ENCODE data around the gene KIFBP. TPM values are rescaled to one million over a fixed set of nuclear protein-coding genes. Genes with fewer than 3 reads are reported as not detected.

KIFBP gene
- total RNA-seq (37.3 and 39.8 TPM in 2 replicates), polyA plus RNA-seq (15.3 and 17.6 TPM in 2 replicates), polyA minus RNA-seq (14.1 and 15.9 TPM in 2 replicates), Bru-seq, nascent RNA (percentile 74 among the genes with signal in this experiment), BruChase-seq, experiment 1, labeled RNA remaining after a 6-hour chase (percentile 72 among the genes with signal in this experiment), BruChase-seq, experiment 2, labeled RNA remaining after a 2-hour chase (percentile 72 among the genes with signal in this experiment)
- polyA plus RNA-seq (2011; cell fraction: cytosol; rRNA removed) = 22.9 and 23.0 TPM in 2 replicates
- 27.6 and 38.1 TPM in 2 replicates for polyA plus RNA-seq (2011; cell fraction: nucleus; rRNA removed)
- polyA plus RNA-seq (2012) = 35.8 and 43.0 TPM in 2 replicates
- polyA minus RNA-seq (2011; cell fraction: cytosol; rRNA and poly(A)+ RNA removed) = 22.6 TPM
- polyA minus RNA-seq (2011; cell fraction: nucleus; rRNA and poly(A)+ RNA removed) = 13.8 and 15.9 TPM in 2 replicates
- long read RNA-seq, transcript KIF1BP-214 (8 exons, 2,537 nt) = minor isoform, 5 of 187 reads
- long read RNA-seq, transcript KIF1BP-201 (7 exons, 2,544 nt) = major isoform, 172 of 187 reads
- long read RNA-seq, partial matches to known transcripts = 2 of 187 reads
- long read RNA-seq, other reads (novel, unspliced or antisense) = 7 of 187 reads

- H3K9me1 ChIP-seq (replicated peaks; ENCODE audit: control insufficient read depth, extremely low read depth, insufficient read depth, low read length) = no peaks in the 10 kb centered on the region
- H3K27ac ChIP-seq (ENCODE audit: insufficient read depth, low read depth, low read length) = peak within 1 kb of the TSS; percentile 20
- no peaks in the 10 kb centered on the region for H4K20me1 ChIP-seq (replicated peaks; ENCODE audit: control insufficient read depth, extremely low read depth, insufficient read depth, low read length)
- peak within 1 kb of the TSS; percentile 66 for H3K9ac ChIP-seq (replicated peaks; ENCODE audit: extremely low read depth, insufficient read depth, low read length)
- peaks cover 48% of the 10 kb centered on the region for H3K79me2 ChIP-seq (ENCODE audit: control insufficient read depth, insufficient read depth, low read length)
- TF ChIP-seq MYC (IDR thresholded peaks at IDR 0.05; ENCODE audit: low read depth, low read length) (peak; percentile 58), CTCF (IDR thresholded peaks at IDR 0.05; ENCODE audit: extremely low read depth in 1 of 2, insufficient read depth in 1 of 2, low read depth in 1 of 2, low read length in 2 of 2) (peak; percentile 44 to 61), POLR2AphosphoS5 (IDR thresholded peaks at IDR 0.05; ENCODE audit: insufficient read depth, low read depth, low read length) (peak; percentile 67), GATA2 (IDR thresholded peaks at IDR 0.05; ENCODE audit: insufficient read depth, insufficient read length, low read depth, low read length) (no peak), JUN (IDR thresholded peaks at IDR 0.05; ENCODE audit: borderline replicate concordance, insufficient read depth, insufficient read length, low read depth) (no peak), POLR2A (IDR thresholded peaks at IDR 0.05; ENCODE audit: low read depth, low read length) (peak; percentile 90), MAX (IDR thresholded peaks at IDR 0.05; ENCODE audit: insufficient read depth, insufficient read length) (peak; percentile 54), EZH2 (IDR thresholded peaks at IDR 0.05; ENCODE audit: borderline replicate concordance, low read depth, low read length, severe bottlenecking) (no peak), FOS (IDR thresholded peaks at IDR 0.05; ENCODE audit: borderline replicate concordance, insufficient read depth, low read length) (no peak)
- CTCF ChIA-PET = interaction anchor here (1.3 to 2.0 kb wide), 5 partner anchors 12 to 33 kb away, joined by 3 to 10 read pairs (median 4); partner anchors contain the start of gene DDX21
- TSS peak; percentile 16 for BruUV-seq (replicated peaks)
- H3K9me3 ChIP-seq (replicated peaks; ENCODE audit: control insufficient read depth, insufficient read depth, low read length) = no peaks in the 10 kb centered on the region
- dilution Hi-C loops (cut with MboI; ENCODE audit: extremely low pct_ligation_motif_present, low sequenced_read_pairs) = no loop called here
- POLR2A ChIA-PET = no interaction called here
- FAIRE-seq = peak; percentile 98
- peaks cover 25% of the 10 kb centered on the region for H3K4me1 ChIP-seq (ENCODE audit: control insufficient read depth, extremely low read depth, insufficient read depth, low read length)
- peak within 1 kb of the TSS; percentile 90 for H3K4me2 ChIP-seq (ENCODE audit: insufficient read depth, low read length)
- intact Hi-C loops (cut with micrococcal nuclease) = loop anchor here (1.0 to 2.0 kb wide), 4 partner anchors 105 to 234 kb away; no protein-coding TSS in a partner anchor
- no peaks in the 10 kb centered on the region for H3K27me3 ChIP-seq (ENCODE audit: control insufficient read depth in 2 of 2, insufficient read depth in 2 of 2, low read length in 2 of 2)
- DNase-seq (ENCODE audit: low read depth, low spot score) = peak; percentile 99
- H3K36me3 ChIP-seq (ENCODE audit: control insufficient read depth in 2 of 2, extremely low read depth in 1 of 2, insufficient read depth in 2 of 2, low read length in 2 of 2) = peaks cover 3 to 4% of the 10 kb centered on the region in 2 experiments
- peak within 1 kb of the TSS; percentile 71 to 84 (median 84) for H3K4me3 ChIP-seq (replicated peaks in 1 of 3; ENCODE audit: insufficient read depth in 1 of 3, low read depth in 1 of 3, low read length in 3 of 3)
- peak within 1 kb of the TSS; percentile 68 for H2AFZ ChIP-seq (ENCODE audit: low read depth, low read length)
Measured at GRCh38 chr10:68988530-68989316, at the start of gene KIFBP. Gene KIFBP, plus strand, starts transcription at chr10:68988803. Its CDS starts 30 bp downstream, at chr10:68988833.

Measured in endothelial cell of umbilical vein (primary cell).